ENCODE data around the gene CD300LB.

CD300LB gene

GRCh38 chr17:74547736-74548135 lies 16.5 kb upstream of the CD300LB start:
- no peak for DNase-seq (ENCODE audit: low read depth)

GRCh38 chr17:74547264-74547663 lies 16.0 kb upstream of the CD300LB start:
- DNase-seq (ENCODE audit: low read depth) = no peak

GRCh38 chr17:74546586-74546985 lies 15.3 kb upstream of the CD300LB start:
- DNase-seq (ENCODE audit: low read depth) = no peak

- DNase-seq (ENCODE audit: low read depth) = no peak
Observed at GRCh38 chr17:74545843-74546230, 14.6 kb upstream of the CD300LB start, which contains the start of gene CD300C. TSS of gene CD300C (minus strand) at chr17:74546115. CDS start at chr17:74545782, 333 bp downstream.

GRCh38 chr17:74544991-74545842 lies 13.9 kb upstream of the CD300LB start:
- no peak for DNase-seq (ENCODE audit: low read depth)

- DNase-seq (ENCODE audit: low read depth) = no peak
Observed at GRCh38 chr17:74543891-74544760, 12.9 kb upstream of the CD300LB start.

- DNase-seq (ENCODE audit: low read depth) = no peak
Observed at GRCh38 chr17:74543406-74543805, 12.1 kb upstream of the CD300LB start.

GRCh38 chr17:74542727-74543383 lies 11.6 kb upstream of the CD300LB start:
- no peak for DNase-seq (ENCODE audit: low read depth)

- DNase-seq (ENCODE audit: low read depth) = no peak
Observed at GRCh38 chr17:74542166-74542565, 10.9 kb upstream of the CD300LB start.

GRCh38 chr17:74541176-74542111 lies 10.2 kb upstream of the CD300LB start:
- DNase-seq (ENCODE audit: low read depth) = no peak

GRCh38 chr17:74539281-74539820 lies 8.1 kb upstream of the CD300LB start:
- DNase-seq (ENCODE audit: low read depth) = no peak

GRCh38 chr17:74536890-74537289 lies 5.6 kb upstream of the CD300LB start:
- DNase-seq (ENCODE audit: low read depth) = no peak

- no peak for DNase-seq (ENCODE audit: low read depth)
Observed at GRCh38 chr17:74532115-74532514, 840 bp upstream of the CD300LB start.

- no peak for DNase-seq (ENCODE audit: low read depth)
Observed at GRCh38 chr17:74530831-74531150, 484 bp downstream of the CD300LB start.

- no peak for DNase-seq (ENCODE audit: low read depth)
Observed at GRCh38 chr17:74529243-74529642, 2.0 kb downstream of the CD300LB start.

- no peak for DNase-seq (ENCODE audit: low read depth)
Observed at GRCh38 chr17:74528491-74529199, 2.6 kb downstream of the CD300LB start.

- no peak for DNase-seq (ENCODE audit: low read depth)
Observed at GRCh38 chr17:74527756-74528155, 3.5 kb downstream of the CD300LB start.

GRCh38 chr17:74527081-74527480 lies 4.2 kb downstream of the CD300LB start:
- DNase-seq (ENCODE audit: low read depth) = no peak

- DNase-seq (ENCODE audit: low read depth) = no peak
Observed at GRCh38 chr17:74526681-74527080, 4.6 kb downstream of the CD300LB start.

- no peak for DNase-seq (ENCODE audit: low read depth)
Observed at GRCh38 chr17:74525781-74526288, 5.4 kb downstream of the CD300LB start.

- DNase-seq (ENCODE audit: low read depth) = no peak
Observed at GRCh38 chr17:74525465-74525725, 5.9 kb downstream of the CD300LB start.

All from stimulated activated CD4-positive, alpha-beta T cell treated with anti-CD3 and anti-CD28 coated beads, Interleukin-2, amount 100 ng/mL, for 4 hours (primary cell).